ENCODE results near the gene PNPLA5.
A peak's percentile ranks its signal among the peaks of the same experiment; 100 is the strongest.

PNPLA5 gene

GRCh38 chr22:43891360-43892182, at the start of gene PNPLA5:
TSS of gene PNPLA5 (minus strand) at chr22:43892013. CDS start at chr22:43891880, 133 bp downstream.
- no peak for DNase-seq (ENCODE audit: low spot score)
- no peak within 1 kb of the TSS for H3K27ac ChIP-seq
- CTCF ChIA-PET = no interaction called here
- TF ChIP-seq CTCF (conservative IDR thresholded peaks at IDR 0.05; ENCODE audit: low read depth) = no peak
- POLR2A ChIA-PET (ENCODE audit: low non-redundant PET) = no interaction called here

GRCh38 chr22:43941449-43941848, 49.6 kb upstream of the PNPLA5 start:
- no peak overlapping the region for H3K27ac ChIP-seq
- POLR2A ChIA-PET (ENCODE audit: low non-redundant PET) = no interaction called here
- CTCF ChIA-PET = no interaction called here
- DNase-seq (ENCODE audit: low spot score) = no peak
- TF ChIP-seq CTCF (conservative IDR thresholded peaks at IDR 0.05; ENCODE audit: low read depth) = no peak

- POLR2A ChIA-PET (ENCODE audit: low non-redundant PET) = no interaction called here
- CTCF ChIA-PET = interaction anchor here (0.7 kb wide), 1 partner anchor 19 kb away, joined by 3 read pairs; no protein-coding TSS in a partner anchor
- no peak for TF ChIP-seq CTCF (conservative IDR thresholded peaks at IDR 0.05; ENCODE audit: low read depth)
- peak overlapping the region; percentile 83 for H3K27ac ChIP-seq
- DNase-seq (ENCODE audit: low spot score) = no peak
Measured at GRCh38 chr22:43931771-43932170, 40.0 kb upstream of the PNPLA5 start.

- H3K27ac ChIP-seq = no peak overlapping the region
- ChIA-PET CTCF (no interaction called here), POLR2A (ENCODE audit: low non-redundant PET) (no interaction called here)
- no peak for DNase-seq (ENCODE audit: low spot score)
- TF ChIP-seq CTCF (conservative IDR thresholded peaks at IDR 0.05; ENCODE audit: low read depth) = no peak
Measured at GRCh38 chr22:43928908-43929307, 37.1 kb upstream of the PNPLA5 start.

GRCh38 chr22:43928468-43928867, 36.7 kb upstream of the PNPLA5 start:
- ChIA-PET CTCF (no interaction called here), POLR2A (ENCODE audit: low non-redundant PET) (no interaction called here)
- no peak for DNase-seq (ENCODE audit: low spot score)
- TF ChIP-seq CTCF (conservative IDR thresholded peaks at IDR 0.05; ENCODE audit: low read depth) = no peak
- no peak overlapping the region for H3K27ac ChIP-seq

GRCh38 chr22:43926349-43926710, 34.5 kb upstream of the PNPLA5 start:
- no peak for TF ChIP-seq CTCF (conservative IDR thresholded peaks at IDR 0.05; ENCODE audit: low read depth)
- peak overlapping the region; percentile 86 for H3K27ac ChIP-seq
- peak; percentile 39 for DNase-seq (ENCODE audit: low spot score)
- POLR2A ChIA-PET (ENCODE audit: low non-redundant PET) = no interaction called here
- CTCF ChIA-PET = no interaction called here
